ENCODE results near the gene KCNH2. TPM values are rescaled to one million over a fixed set of nuclear protein-coding genes. Genes with fewer than 3 reads are reported as not detected.

The KCNH2 gene
- total and polyA plus RNA-seq, 8 donors = 1.4 to 27.9 (median 3.9) TPM

DNA sequence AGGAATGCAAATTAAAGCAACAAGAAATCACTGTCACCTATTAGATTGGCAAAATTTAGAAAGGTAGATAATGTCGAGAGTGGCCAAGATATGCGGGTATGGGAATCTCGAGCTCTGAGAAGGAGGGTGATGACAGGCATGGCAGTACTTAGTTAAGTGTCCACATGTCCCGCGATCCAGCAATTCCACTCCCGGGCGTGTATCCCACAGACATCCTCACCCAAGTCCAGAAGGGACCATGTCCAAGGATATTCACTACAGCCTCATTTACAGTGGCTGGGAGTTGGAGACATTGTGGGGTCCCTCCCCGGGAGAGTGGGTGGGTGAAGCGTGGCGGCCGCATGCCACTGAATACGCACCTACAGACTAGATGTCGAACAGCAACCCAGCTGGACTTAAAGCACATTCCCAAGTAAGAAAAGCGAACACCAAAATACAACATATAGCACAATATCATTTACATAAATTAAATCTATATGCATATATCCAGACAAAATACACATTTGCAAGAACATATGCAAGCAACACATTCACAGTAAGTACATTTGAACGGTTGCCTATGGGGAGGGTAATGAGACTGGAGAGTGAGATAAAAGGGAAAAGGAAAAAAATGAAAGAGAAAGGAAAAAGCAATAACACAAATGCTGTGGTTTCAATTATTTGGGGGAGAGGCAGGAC, 9.9 kb downstream of the KCNH2 start:
- Histone ChIP-seq H3K4me3 (no peak overlapping the region), H3K36me3 (no peaks in the 10 kb centered on the region), H3K4me1 (no peaks in the 10 kb centered on the region), H3K27ac (no peak overlapping the region), H3K9me3 (no peaks in the 10 kb centered on the region), H3K27me3 (no peaks in the 10 kb centered on the region)
- intact Hi-C loops (cut with DNase I) = no loop called here
- DNase-seq = no peak
- FAIRE-seq = no peak
- ATAC-seq = no peak
- TF ChIP-seq, protein P1, sequence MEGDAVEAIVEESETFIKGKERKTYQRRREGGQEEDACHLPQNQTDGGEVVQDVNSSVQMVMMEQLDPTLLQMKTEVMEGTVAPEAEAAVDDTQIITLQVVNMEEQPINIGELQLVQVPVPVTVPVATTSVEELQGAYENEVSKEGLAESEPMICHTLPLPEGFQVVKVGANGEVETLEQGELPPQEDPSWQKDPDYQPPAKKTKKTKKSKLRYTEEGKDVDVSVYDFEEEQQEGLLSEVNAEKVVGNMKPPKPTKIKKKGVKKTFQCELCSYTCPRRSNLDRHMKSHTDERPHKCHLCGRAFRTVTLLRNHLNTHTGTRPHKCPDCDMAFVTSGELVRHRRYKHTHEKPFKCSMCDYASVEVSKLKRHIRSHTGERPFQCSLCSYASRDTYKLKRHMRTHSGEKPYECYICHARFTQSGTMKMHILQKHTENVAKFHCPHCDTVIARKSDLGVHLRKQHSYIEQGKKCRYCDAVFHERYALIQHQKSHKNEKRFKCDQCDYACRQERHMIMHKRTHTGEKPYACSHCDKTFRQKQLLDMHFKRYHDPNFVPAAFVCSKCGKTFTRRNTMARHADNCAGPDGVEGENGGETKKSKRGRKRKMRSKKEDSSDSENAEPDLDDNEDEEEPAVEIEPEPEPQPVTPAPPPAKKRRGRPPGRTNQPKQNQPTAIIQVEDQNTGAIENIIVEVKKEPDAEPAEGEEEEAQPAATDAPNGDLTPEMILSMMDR (IDR thresholded peaks at IDR 0.05) = no peak
- WGBS, 2 donors = 75 to 83% methylated on average over 15 of the region's 15 CpGs

- no peak overlapping the region for H3K4me3 ChIP-seq
- no peak for ATAC-seq
- TF ChIP-seq, protein P1 (IDR thresholded peaks at IDR 0.05) = no peak
- WGBS, 2 donors = 46 to 57% methylated on average over 6 of the region's 6 CpGs
- H3K36me3 ChIP-seq = no peaks in the 10 kb centered on the region
- no peak for FAIRE-seq
- no peak for DNase-seq
- no peak overlapping the region for H3K27ac ChIP-seq
- intact Hi-C loops (cut with DNase I) = no loop called here
- H3K4me1 ChIP-seq = no peaks in the 10 kb centered on the region
- no peaks in the 10 kb centered on the region for H3K9me3 ChIP-seq
- no peaks in the 10 kb centered on the region for H3K27me3 ChIP-seq
Observed at GRCh38 chr7:150967349-150967748, 10.8 kb downstream of the KCNH2 start.

GRCh38 chr7:150966002-150966401, 12.1 kb downstream of the KCNH2 start:
- peak in 1 of 6 donors; percentile 31 for DNase-seq

DNA sequence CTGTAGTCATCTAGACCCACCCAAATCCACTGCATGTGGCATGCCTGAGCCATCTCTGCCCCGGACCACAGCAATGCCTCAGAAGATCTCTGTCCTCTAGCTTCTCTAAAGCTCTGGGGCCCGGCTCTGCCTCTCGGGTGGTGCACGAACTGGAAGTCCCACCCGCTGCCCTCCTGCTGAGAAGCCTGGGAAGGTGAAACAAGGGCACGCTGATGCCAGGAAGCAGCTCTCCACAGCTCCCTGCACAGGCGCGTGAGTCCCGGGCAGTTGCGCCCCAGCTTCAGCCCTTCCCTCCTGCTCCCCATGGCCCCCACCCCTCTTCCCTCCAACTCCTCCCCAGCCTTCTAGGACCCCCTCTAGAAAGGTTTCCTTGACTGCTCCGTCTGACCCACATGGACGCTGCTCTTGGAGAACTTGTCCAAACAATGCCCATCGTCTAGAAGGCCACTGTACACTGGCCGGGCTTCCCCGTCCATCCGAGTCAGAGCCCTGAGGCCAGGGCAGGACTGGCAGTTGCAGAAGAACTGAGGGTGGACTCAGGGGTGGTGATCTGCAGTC, 12.8 kb downstream of the KCNH2 start:
- intact Hi-C loops (cut with DNase I) = no loop called here
- DNase-seq = peak in 1 of 6 donors; percentile 54
- WGBS, 2 donors = 69 to 74% methylated on average over 16 of the region's 16 CpGs
- peak in 2 of 4 donors; percentile 36 to 44 for ATAC-seq
- Histone ChIP-seq H3K4me1 (no peaks in the 10 kb centered on the region), H3K27me3 (no peaks in the 10 kb centered on the region), H3K4me3 (no peak overlapping the region), H3K36me3 (no peaks in the 10 kb centered on the region), H3K9me3 (no peaks in the 10 kb centered on the region), H3K27ac (no peak overlapping the region)
- no peak for FAIRE-seq
- TF ChIP-seq, protein P1 (IDR thresholded peaks at IDR 0.05) = no peak

More at GRCh38 chr7:150966002-150966401, 12.1 kb downstream of the KCNH2 start:
- no peaks in the 10 kb centered on the region for H3K27me3 ChIP-seq
- H3K4me3 ChIP-seq = no peak overlapping the region
- H3K27ac ChIP-seq = no peak overlapping the region
- 86 to 93% methylated on average over 1 of the region's 1 CpG for WGBS, 2 donors
- TF ChIP-seq, protein P1 (IDR thresholded peaks at IDR 0.05) = no peak
- H3K36me3 ChIP-seq = no peaks in the 10 kb centered on the region
- intact Hi-C loops (cut with DNase I) = no loop called here
- no peaks in the 10 kb centered on the region for H3K4me1 ChIP-seq
- H3K9me3 ChIP-seq = no peaks in the 10 kb centered on the region
- ATAC-seq (no peak), FAIRE-seq (no peak)

GRCh38 chr7:150964593-150965111, 13.5 kb downstream of the KCNH2 start:
- Histone ChIP-seq H3K9me3 (no peaks in the 10 kb centered on the region), H3K4me1 (no peaks in the 10 kb centered on the region), H3K27ac (no peak overlapping the region), H3K4me3 (no peak overlapping the region), H3K27me3 (no peaks in the 10 kb centered on the region), H3K36me3 (no peaks in the 10 kb centered on the region)
- WGBS, 2 donors = 70 to 73% methylated on average over 16 of the region's 16 CpGs
- FAIRE-seq = no peak
- peak in 2 of 4 donors; percentile 56 to 61 for ATAC-seq
- intact Hi-C loops (cut with DNase I) = no loop called here
- TF ChIP-seq, protein P1 (IDR thresholded peaks at IDR 0.05) = no peak
- DNase-seq = peak in 2 of 6 donors; percentile 26 to 56

Measured in pancreas (tissue), 10 donors.